ENCODE results near the gene KHSRP. TPM values are rescaled to one million over a fixed set of nuclear protein-coding genes. Genes with fewer than 3 reads are reported as not detected.

The KHSRP gene
- total and polyA plus RNA-seq, 2 of the 4 experiments (the other 2 are of a cell fraction): 31.9 to 93.7 TPM

GRCh38 chr19:6467384-6467783 lies 42.8 kb upstream of the KHSRP start:
- H3K79me1 ChIP-seq (ENCODE audit: low read depth in 1 of 2, low read length in 2 of 2): no peaks in the 10 kb centered on the region
- intact Hi-C loops (cut with micrococcal nuclease): no loop called here
- H3K4ac ChIP-seq (ENCODE audit: low read depth, low read length): no peak overlapping the region
- H3K27me3 ChIP-seq (ENCODE audit: control insufficient read depth, insufficient read depth, low read length): peaks cover 29% of the 10 kb centered on the region
- H2AK9ac ChIP-seq (replicated peaks; ENCODE audit: low read depth, low read length, poor library complexity): no peak overlapping the region
- no peaks in the 10 kb centered on the region for H3K9me1 ChIP-seq (ENCODE audit: insufficient read depth, low read length)
- no peak overlapping the region for H3K56ac ChIP-seq (ENCODE audit: extremely low read depth, insufficient read depth, low read length)
- ChIA-PET POLR2A (ENCODE audit: unreplicated experiment) (no interaction called here), CTCF (no interaction called here)
- H4K20me1 ChIP-seq (ENCODE audit: insufficient read depth, low read length): no peaks in the 10 kb centered on the region
- H3K9ac ChIP-seq (ENCODE audit: low read depth, low read length): no peak overlapping the region
- no peak for ATAC-seq (ENCODE audit: low read depth)
- no peak overlapping the region for H2AFZ ChIP-seq (replicated peaks; ENCODE audit: low read length, poor library complexity)
- no peak overlapping the region for H2AK5ac ChIP-seq (ENCODE audit: low read depth, low read length)
- no peaks in the 10 kb centered on the region for H3K9me3 ChIP-seq (ENCODE audit: control insufficient read depth, insufficient read depth, low read length)
- H2BK120ac ChIP-seq (ENCODE audit: low read depth, low read length): no peak overlapping the region
- dilution Hi-C loops (cut with HindIII; ENCODE audit: low sequenced_read_pairs, unreplicated experiment): no loop called here
- no peak overlapping the region for H4K5ac ChIP-seq (ENCODE audit: low read depth, low read length)
- BruUV-seq (replicated peaks): no TSS peak
- H3K4me3 ChIP-seq (ENCODE audit: insufficient read depth, low read depth, low read length): no peak overlapping the region
- no peak for TF ChIP-seq RCOR1 (IDR thresholded peaks at IDR 0.05; ENCODE audit: insufficient replicate concordance, low read length)
- no peak overlapping the region for H3K14ac ChIP-seq (replicated peaks; ENCODE audit: low read depth, low read length)
- WGBS, 2 experiments (ENCODE audit: extremely low coverage in 2 of 2, insufficient read length in 1 of 2): 20% methylated on average over 2 of the region's 8 CpGs; no CpG with 5 or more reads in 1 of the 2 experiments
- no peak overlapping the region for H4K91ac ChIP-seq (ENCODE audit: insufficient read depth, low read depth, low read length)
- H3K4me2 ChIP-seq (ENCODE audit: low read depth, low read length): no peak overlapping the region
- in situ Hi-C loops (cut with MboI; ENCODE audit: low sequenced_read_pairs): no loop called here
- H2BK5ac ChIP-seq (ENCODE audit: low read depth, low read length, poor library complexity, severe bottlenecking): no peak overlapping the region
- H2BK15ac ChIP-seq (ENCODE audit: low read depth, low read length): no peak overlapping the region
- no peak for DNase-seq
- H3K4me1 ChIP-seq (ENCODE audit: control insufficient read depth, insufficient read depth, low read length): no peaks in the 10 kb centered on the region
- H2BK20ac ChIP-seq (ENCODE audit: low read depth, low read length): no peak overlapping the region
- no peaks in the 10 kb centered on the region for H3K36me3 ChIP-seq (ENCODE audit: control insufficient read depth, insufficient read depth, low read length)
- H3K23ac ChIP-seq (ENCODE audit: low read depth, low read length): no peak overlapping the region
- H3K27ac ChIP-seq (ENCODE audit: insufficient read depth, low read length): no peak overlapping the region
- H4K8ac ChIP-seq (ENCODE audit: low read depth in 2 of 2, low read length in 2 of 2): no peak overlapping the region
- H3K18ac ChIP-seq (ENCODE audit: low read depth, low read length): no peak overlapping the region

All from IMR-90 (cell line).